CD4-positive, alpha-beta T cell treated with Interleukin-12 subunit alpha and Interleukin-12 subunit beta, for 1 hour (primary cell): ENCODE results near the gene NEK1.

Source experiments
- DNase-seq: peaks from one replicate; pipeline ENCODE4 v3.0.0-alpha.2; 2020

Gene NEK1

DNA sequence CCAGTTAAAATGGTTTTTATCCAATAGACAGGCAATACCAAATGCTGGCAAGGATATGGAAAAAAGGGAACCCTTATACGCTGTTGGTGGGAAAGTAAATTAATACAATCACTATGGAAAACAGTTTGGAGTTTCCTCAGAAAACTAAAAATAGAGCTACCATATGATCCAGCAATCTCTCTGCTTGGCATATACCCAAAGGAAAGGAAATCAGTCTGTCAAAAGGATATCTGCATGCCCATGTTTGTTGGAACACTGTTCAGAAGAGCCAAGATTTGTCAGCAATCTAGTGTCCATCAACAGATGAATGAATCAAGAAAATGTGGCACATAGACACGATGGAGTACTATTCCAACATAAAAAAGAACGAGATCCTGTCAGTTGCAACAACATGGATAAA is 250.6 kb downstream of the NEK1 start:
- DNase-seq, result no peak

- no peak for DNase-seq
Measured at GRCh38 chr4:169359961-169360360, 252.4 kb downstream of the NEK1 start.

- DNase-seq, result no peak
Measured at GRCh38 chr4:169352360-169352759, 260.0 kb downstream of the NEK1 start.

- no peak for DNase-seq
Measured at GRCh38 chr4:169351872-169352271, 260.5 kb downstream of the NEK1 start.

DNA sequence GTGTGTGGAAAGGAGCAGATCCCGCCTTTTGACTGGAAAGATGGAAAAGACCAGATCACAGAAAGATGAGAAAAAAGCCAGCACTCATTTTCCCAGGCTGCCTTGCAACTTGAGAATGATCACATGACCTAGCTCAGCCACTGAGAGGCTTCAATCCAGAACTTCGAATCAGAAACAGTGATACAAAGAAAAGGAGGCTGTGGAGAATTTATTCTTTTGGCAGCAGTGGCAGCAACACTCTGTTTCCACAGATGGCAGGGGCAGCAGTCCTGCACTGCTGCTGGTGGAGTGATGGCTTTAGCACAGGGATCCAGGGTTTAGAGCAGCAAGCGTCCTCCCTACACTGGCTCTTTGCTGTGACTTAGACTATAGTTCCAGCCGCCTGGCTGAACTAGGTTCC is 263.8 kb downstream of the NEK1 start:
- DNase-seq, result no peak

DNA sequence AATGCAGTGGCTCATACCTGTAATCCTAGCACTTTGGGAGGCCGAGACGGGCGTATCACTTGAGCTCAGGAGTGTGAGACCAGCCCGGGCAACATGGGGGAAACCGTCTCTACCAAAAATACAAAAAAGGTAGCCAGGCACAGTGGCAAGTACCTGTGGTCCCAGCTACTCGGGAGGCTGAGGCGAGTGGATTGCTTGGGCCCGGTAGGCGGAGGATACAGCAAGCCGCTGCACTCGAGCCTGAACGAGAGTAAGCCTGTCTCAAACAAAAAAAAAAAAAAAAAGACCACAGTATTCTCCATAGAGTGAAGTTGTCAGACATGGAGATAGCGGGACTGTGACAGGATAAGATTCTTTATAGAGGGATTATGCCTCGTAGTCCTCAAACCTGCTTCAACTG is 265.5 kb downstream of the NEK1 start:
- no peak for DNase-seq

- no peak for DNase-seq
Measured at GRCh38 chr4:169345316-169345721, 267.1 kb downstream of the NEK1 start.
